Measurements from ENCODE around the gene MPZL1.

DNA sequence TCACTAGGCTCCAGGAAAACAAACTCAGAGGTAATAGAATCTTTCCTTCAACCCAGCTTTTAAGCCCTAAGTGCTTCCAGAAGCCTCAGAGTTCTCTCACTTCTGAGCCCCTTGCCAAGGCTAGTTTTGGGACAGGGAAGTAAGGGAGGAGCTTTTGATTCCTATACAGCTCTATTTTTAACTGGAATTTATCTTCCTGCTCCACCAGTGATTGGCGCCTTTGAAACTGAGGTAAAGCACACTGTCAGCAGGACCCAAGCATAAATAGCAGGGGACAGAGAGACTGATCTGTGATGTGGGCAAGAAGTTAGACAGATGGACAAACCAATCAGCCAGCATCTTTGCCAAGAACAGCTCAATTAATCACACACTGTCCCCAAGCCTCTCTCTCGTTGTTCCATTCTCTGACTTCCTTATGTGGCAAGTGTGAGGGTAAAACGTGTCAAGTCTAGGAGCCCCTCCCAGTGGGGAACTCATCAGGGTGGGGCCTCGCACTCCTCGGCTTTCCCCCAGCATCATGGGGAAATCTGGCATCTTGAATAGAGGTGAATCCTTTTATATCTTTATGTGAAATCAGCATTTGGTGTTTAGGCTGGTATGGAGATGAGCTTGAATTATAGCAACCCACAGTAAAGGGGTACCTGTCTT lies 40.2 kb upstream of the MPZL1 start:
- no peak for TF ChIP-seq EP300 (IDR thresholded peaks at IDR 0.05; ENCODE audit: borderline replicate concordance)
- no peak for TF ChIP-seq YY1 (IDR thresholded peaks at IDR 0.05; ENCODE audit: low read depth)
- TF ChIP-seq, protein P1, sequence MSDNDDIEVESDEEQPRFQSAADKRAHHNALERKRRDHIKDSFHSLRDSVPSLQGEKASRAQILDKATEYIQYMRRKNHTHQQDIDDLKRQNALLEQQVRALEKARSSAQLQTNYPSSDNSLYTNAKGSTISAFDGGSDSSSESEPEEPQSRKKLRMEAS (IDR thresholded peaks at IDR 0.05) = no peak
- TF ChIP-seq, protein P2, sequence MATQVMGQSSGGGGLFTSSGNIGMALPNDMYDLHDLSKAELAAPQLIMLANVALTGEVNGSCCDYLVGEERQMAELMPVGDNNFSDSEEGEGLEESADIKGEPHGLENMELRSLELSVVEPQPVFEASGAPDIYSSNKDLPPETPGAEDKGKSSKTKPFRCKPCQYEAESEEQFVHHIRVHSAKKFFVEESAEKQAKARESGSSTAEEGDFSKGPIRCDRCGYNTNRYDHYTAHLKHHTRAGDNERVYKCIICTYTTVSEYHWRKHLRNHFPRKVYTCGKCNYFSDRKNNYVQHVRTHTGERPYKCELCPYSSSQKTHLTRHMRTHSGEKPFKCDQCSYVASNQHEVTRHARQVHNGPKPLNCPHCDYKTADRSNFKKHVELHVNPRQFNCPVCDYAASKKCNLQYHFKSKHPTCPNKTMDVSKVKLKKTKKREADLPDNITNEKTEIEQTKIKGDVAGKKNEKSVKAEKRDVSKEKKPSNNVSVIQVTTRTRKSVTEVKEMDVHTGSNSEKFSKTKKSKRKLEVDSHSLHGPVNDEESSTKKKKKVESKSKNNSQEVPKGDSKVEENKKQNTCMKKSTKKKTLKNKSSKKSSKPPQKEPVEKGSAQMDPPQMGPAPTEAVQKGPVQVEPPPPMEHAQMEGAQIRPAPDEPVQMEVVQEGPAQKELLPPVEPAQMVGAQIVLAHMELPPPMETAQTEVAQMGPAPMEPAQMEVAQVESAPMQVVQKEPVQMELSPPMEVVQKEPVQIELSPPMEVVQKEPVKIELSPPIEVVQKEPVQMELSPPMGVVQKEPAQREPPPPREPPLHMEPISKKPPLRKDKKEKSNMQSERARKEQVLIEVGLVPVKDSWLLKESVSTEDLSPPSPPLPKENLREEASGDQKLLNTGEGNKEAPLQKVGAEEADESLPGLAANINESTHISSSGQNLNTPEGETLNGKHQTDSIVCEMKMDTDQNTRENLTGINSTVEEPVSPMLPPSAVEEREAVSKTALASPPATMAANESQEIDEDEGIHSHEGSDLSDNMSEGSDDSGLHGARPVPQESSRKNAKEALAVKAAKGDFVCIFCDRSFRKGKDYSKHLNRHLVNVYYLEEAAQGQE (IDR thresholded peaks at IDR 0.05; ENCODE audit: low read depth) = no peak
- TF ChIP-seq, protein P3, sequence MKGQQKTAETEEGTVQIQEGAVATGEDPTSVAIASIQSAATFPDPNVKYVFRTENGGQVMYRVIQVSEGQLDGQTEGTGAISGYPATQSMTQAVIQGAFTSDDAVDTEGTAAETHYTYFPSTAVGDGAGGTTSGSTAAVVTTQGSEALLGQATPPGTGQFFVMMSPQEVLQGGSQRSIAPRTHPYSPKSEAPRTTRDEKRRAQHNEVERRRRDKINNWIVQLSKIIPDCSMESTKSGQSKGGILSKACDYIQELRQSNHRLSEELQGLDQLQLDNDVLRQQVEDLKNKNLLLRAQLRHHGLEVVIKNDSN (IDR thresholded peaks at IDR 0.05) = no peak
- no peak for TF ChIP-seq RAD21 (IDR thresholded peaks at IDR 0.05; ENCODE audit: low read depth)
